Hematopoietic multipotent progenitor cell (in vitro differentiated cells): Measurements from ENCODE around the gene AKAP1. TPM values are rescaled to one million over a fixed set of nuclear protein-coding genes. Genes with fewer than 3 reads are reported as not detected.

Source experiments
- DNase-seq, 3 donors: peaks; one replicate each; pipeline ENCODE4 v3.0.0-alpha.2; 2011 to 2015; ENCODE audit warnings: low read depth in 2 of 3, low spot score in 2 of 3
- total RNA-seq: library from RNA; depleted of rRNA; stranded (reverse); fragments of >200 nt; gene quantifications from one replicate; pipeline ENCODE4 v1.2.3, GENCODE V29; 2012

AKAP1 gene
- total RNA-seq, 1 donor = 42.8 TPM

- no peak for DNase-seq
Measured at GRCh38 chr17:57154921-57155320, 69.9 kb downstream of the AKAP1 start.

- no peak for DNase-seq
Measured at GRCh38 chr17:57158325-57158724, 73.3 kb downstream of the AKAP1 start.

- no peak for DNase-seq
Measured at GRCh38 chr17:57158795-57159194, 73.7 kb downstream of the AKAP1 start.

- no peak for DNase-seq
Measured at GRCh38 chr17:57160624-57161023, 75.6 kb downstream of the AKAP1 start.

- DNase-seq = no peak
Measured at GRCh38 chr17:57164814-57165213, 79.8 kb downstream of the AKAP1 start.

- no peak for DNase-seq
Measured at GRCh38 chr17:57165754-57166153, 80.7 kb downstream of the AKAP1 start.

GRCh38 chr17:57166803-57167202 lies 81.8 kb downstream of the AKAP1 start:
- DNase-seq = no peak

- no peak for DNase-seq
Measured at GRCh38 chr17:57168695-57169094, 83.6 kb downstream of the AKAP1 start.

- DNase-seq = no peak
Measured at GRCh38 chr17:57170866-57171265, 85.8 kb downstream of the AKAP1 start.

Other genes starting within 250 kb of the AKAP1 start
- gene TRIM25, start 171.2 kb upstream of the AKAP1 start, total RNA-seq = 35.5 TPM
- 7.8 TPM for gene COIL, start 124.2 kb upstream of the AKAP1 start, total RNA-seq
- gene SCPEP1, start 107.1 kb upstream of the AKAP1 start, total RNA-seq = 8.3 TPM
- 241 TPM for gene MSI2, start 171.3 kb downstream of the AKAP1 start, total RNA-seq